CD4-positive, alpha-beta T cell treated with Interleukin-2 at 100 ng/mL for 4 hours (primary cell): ENCODE data around the gene KPNA3.
"Not testable (repeated sequence)": the region's sequence is repeated elsewhere in the genome, so short reads cannot be mapped to it uniquely, and the experiment has no call there.

Source experiments
- DNase-seq: peaks from one replicate; pipeline ENCODE4 v3.0.0-alpha.2; 2020; ENCODE audit warnings: low spot score

Gene KPNA3, protein sequence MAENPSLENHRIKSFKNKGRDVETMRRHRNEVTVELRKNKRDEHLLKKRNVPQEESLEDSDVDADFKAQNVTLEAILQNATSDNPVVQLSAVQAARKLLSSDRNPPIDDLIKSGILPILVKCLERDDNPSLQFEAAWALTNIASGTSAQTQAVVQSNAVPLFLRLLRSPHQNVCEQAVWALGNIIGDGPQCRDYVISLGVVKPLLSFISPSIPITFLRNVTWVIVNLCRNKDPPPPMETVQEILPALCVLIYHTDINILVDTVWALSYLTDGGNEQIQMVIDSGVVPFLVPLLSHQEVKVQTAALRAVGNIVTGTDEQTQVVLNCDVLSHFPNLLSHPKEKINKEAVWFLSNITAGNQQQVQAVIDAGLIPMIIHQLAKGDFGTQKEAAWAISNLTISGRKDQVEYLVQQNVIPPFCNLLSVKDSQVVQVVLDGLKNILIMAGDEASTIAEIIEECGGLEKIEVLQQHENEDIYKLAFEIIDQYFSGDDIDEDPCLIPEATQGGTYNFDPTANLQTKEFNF

DNA sequence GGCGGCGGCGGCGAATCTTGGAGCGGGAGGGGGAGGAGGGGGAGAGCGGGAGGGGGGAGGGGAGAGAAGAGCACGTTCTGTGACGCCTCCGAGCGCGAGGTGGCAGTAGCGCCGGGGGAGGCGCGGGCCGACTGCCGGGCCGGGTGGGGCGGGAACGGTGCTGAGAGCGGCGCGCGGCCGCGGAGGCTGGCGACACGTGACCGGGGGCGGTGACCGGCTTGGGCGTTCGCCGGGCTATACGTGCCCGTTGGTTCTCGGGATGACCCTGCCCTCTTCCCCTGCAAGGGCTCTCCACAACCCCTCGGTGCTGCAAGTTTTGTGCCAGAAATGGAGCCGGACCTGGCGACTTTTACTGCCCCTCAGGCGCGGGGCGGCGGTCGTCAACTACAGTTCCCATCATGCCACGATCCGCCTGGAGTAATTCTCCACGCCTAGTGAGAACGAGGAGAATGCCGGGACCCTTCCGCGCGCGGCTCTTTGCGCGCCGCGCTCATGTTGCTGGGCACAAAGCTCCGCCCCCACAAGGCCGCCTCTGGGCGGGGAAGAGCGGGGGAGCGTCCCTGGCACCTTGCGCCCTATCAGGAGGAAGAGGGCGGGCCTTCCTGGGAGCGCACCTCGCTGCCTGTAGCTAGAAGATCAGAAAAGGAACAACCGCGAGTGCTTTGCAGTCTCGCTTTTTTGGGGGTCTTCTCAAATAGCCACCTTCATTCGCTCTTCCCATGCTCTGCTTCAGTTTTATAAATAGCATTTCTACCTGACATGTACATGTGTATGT, at the start of gene KPNA3:
Gene KPNA3 (minus strand): TSS at position 133 of the 775 bp plus-strand sequence. CDS start 176 bp downstream, outside the sequence.
- peak; percentile 96 for DNase-seq

DNA sequence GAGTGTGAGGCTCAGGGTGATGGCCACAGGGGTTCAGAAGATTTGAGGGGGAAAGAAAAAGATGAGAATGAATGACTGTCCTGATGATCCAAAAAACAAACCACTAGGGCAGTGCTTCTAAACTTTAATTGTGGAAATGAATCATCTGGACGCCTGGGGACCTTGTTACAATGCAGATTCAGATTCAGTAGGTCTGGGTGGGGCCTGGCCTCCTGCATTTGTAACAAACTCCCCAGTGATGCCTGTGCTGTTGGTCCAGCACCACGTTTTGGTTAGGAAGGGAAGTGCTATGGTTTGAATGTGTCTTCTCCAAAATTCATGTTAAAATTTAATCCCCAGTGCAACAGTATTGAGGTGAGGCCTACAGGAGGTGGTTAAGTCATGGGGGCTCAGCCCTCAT, 49.5 kb upstream of the KPNA3 start:
- DNase-seq, result no peak

DNA sequence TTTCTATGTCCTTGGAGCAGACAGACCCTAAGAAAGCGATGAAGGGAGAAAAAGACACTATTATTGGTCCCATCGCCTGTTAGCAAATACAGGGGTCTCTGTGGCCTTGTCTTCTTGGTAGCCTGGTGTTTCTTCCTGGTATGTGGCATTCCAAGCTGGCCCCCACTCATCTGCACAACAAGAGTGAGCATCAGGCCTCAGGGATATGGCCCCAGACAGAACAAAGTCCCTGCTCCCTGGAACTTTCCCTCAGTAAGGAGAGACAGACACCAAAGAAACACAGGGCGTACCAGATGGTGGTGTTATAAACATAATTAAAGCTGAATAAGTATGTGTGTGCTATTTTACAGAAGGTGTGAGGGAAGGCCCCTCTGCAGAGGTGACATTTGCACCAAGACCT, 48.2 kb upstream of the KPNA3 start:
- DNase-seq, result no peak

DNA sequence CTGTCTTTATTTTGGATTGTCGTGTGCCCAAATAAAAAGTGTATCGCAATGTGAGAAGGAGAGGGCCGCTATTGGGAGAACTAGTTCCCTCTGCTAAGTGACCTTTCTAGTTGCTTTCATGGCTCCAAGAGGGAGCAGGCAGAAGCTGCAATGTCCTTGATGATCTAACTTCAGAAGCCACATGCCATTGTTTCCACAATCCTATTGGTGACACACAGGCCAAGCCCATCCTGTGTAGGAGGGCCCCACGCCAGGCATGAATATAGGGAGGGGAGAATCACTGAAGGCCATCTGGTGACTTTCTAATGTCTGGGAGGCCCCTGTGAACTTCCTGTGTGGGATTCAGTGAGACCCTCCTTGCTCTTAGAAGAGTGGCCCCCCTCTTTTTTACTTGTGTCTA, 47.8 kb upstream of the KPNA3 start:
- DNase-seq, result no peak

DNA sequence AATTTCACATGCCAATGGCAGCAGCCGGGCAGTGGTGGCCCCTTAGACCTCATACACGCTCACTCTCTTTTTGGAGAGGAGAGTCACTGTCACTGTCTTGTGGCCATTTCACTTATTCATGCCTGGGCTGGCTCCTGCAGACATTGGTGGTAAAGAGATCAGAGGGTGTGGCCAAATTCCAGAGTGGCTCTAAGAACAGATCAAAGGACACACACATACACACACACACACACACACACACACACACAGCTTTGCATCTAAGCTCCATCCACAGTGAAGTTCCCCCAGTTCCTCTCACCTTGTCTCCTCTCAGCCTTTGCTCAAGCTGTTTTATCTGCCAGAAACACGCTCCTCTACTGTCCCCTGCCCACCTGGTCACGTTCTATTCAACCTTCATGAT, 46.5 kb upstream of the KPNA3 start:
- DNase-seq, result no peak

DNA sequence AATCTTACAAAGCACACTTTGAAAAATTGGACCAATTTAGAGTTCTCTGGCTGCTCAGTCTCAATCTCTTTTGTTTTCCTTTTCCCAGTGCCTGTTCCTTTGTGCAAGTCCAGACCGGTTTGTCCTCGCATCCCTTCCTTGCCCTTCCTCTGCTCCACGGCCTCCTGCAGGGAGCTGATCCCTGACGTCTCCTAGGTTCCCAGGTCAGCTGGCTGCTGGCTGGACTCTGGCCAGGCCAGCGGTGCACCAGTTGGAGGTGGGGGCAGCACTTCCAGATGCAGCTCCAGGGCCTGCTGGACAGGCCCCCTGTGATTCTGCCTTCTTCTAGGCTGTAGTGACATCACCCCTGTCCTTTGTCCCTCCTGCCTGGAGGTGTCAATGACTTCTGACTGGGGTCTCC, 44.0 kb upstream of the KPNA3 start:
- no peak for DNase-seq

DNA sequence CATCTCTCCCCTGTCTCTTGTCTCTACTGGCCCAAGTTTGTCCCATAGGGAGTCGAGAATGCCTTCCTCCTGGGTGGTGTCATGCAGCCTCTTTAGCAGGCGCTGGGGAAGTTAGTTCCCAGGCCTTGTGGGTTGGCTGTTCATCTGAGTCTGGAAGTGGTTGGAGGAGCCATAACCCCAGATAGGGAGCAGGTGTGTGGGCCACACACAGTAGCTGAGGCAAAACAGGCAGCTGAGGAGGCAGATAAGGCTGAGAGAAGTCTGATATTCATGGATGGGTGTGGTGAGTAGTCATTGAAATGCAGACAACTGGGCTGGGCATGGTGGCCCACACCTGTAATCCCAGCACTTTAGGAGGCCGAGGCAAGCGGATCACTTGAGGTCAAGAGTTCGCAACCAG, 40.9 kb upstream of the KPNA3 start:
- DNase-seq, result no peak

DNA sequence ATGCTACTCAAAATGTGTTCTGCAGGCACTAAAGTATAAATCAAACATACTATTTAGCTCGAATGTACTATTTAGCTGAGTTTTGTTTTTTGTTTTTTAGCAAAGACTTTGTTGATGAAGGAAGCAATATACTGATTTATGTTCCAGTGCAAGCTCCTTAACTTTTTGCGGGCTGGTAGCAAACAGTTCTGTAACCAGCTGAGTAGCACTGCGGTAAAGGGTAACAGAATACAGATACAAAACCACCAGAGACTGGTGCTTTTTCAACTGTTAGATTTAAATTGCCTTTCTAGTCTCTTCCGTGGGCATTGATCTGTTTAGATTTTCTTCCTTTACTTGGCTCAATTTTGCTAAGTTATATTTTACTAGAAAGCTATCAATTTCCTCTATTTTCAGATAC, 39.0 kb upstream of the KPNA3 start:
- DNase-seq, result no peak

DNA sequence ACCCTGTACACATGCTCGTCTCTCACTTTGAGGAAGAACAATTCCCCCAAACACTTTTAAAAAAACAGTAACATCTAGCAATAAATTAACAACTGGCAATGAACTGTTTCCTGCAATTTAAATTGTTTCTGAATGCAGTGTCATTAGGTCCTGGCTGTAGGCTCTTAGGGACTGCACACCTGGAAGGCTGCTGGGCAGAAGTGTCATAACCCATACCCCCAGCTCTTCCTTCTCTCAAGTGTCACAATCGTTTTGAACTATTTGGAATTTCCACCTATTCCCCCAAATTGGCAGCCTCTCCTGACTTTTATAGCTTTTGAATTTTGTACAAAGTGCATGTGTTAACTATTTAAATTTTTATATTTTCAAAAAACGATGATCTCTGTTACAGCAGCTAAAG, 38.2 kb upstream of the KPNA3 start:
- no peak for DNase-seq

DNA sequence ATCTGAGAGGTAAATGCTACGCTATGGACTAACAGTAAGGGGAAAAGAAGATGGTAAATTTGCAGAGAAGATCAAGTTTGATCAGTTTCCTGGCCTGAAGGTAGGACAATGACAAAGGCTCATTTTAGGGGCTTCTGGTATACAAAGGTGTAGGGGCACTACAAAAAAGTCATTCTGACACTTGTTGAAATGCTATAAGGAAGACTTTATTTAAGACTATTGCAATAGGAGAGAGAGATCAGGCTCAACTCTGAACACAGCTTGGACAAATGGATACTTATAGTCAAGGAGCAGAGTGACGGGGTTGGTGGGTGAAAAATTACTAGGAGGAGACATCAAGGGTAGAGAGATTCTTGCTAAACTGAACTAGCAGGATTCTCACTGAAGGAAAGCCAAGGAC, 37.2 kb upstream of the KPNA3 start:
- no peak for DNase-seq

DNA sequence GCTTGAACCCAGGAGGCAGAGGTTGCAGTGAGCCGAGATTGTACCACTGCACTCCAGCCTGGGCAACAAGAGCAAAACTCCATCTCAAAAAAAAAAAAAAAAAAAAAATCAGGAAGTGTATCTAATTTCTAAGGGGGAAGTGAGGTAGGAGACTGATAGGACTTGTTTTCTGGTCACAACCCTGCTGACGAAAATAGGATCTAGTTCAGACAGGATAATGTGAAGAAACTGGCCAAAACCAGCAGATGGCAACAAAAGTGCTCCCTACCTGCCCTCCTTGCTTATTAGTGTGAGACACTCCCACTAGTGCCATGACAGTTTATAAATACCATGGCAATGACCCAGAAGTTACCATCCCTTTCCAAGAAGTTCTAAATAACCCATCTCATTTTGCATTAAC, 36.0 kb upstream of the KPNA3 start:
- no peak for DNase-seq

DNA sequence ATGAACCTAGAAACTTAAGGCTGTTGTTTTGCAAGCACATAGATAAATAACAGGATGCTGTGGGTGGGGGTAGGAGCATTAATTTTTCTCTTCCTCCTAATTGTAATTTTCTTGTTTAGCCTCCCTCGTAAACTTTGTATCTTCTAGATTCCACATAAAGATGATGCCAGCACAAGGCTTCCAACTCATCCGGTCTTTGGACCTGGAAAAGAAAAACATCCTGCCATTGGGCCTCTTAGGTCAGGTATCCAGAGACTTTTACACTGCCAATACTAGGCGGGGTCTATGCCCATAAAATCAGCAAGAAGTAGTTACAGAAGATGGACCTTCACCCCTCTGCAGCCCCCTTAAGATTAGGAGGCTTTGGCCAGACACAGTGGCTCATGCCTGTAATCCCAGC, 35.4 kb upstream of the KPNA3 start:
- no peak for DNase-seq

DNA sequence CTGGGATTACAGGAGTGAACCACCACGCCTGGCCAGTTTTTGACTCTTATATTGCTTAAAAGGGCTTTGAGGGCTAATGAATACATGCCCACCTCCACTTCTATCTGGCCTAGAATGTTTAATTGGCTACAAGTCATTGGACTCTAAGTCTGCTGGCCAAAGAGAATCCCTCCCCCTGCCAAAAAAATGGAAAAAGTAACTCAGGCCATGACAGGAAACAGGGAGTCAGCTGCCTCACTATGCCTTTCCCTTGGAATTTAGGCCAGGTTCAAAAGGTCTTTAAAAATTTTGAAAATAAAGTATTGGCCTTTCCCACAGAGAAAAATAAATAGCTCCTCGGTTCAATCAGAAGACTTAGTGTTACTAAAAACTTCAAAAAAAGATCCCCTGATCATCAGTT, 34.9 kb upstream of the KPNA3 start:
- no peak for DNase-seq

DNA sequence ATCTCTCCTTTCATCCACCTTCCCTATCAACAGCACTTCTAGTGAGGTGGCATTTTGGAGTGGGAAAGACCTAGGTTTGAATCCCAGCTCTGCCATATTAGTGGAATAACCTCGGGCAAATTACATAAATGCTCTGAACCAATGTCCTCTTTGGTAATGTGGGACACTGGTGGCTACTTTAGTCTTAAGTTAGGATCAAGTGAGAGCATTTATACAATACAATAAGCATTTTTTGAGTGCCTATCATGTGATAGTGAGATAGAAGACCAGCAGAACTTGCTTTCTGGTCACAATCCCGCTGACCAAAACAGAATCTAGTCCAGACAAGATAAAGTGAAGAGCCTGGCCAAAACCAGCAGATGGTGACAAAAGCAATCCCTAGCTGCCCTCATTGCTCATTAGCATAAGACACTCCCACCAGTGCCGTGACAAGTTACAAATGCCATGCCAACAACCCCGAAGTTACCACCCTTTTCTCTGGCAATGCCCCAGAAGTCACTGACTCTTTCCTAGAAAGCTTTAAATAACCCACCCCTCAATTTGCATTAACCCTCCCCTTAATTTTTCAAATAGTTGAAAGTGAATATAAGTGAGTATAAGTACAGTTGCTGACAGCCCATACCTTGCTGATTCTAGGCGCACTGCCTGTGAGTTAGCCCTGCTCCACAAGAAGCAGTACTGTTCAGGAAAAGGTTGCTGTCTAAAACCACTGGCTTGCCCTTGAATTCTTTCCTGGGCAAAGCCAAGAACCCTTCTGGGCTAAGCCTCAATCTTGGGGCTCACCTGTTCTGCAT, 28.9 kb upstream of the KPNA3 start:
- no peak for DNase-seq

DNA sequence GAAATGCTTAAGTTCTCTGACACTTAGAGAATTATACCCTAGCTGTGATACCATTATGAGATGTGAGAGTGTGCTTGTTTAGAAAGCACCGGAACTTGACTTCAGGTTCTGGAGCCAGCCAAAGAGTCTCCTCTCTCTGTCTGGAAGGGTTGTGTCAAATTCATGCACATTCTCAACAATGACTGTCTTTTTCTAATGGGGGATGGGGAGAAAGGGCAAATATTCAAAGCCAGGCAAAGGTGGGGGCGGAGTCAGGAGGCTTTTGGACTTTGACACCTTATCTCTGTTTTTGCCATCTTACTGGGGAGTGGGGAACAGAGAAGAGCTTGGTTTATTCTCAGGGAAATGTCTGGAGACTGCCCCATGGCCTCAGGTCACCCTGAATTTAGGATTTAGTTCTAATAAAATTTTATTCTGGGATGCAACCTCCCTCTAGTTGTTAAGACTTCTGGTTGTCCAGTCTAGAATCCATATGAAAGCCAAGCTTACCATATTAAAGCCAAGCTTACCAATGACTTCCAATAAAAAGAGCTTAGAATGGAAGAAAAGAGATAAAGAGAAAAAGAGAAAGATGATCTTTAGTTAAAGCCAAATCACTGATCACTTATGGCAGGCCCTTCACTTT, 28.2 kb upstream of the KPNA3 start:
- no peak for DNase-seq

DNA sequence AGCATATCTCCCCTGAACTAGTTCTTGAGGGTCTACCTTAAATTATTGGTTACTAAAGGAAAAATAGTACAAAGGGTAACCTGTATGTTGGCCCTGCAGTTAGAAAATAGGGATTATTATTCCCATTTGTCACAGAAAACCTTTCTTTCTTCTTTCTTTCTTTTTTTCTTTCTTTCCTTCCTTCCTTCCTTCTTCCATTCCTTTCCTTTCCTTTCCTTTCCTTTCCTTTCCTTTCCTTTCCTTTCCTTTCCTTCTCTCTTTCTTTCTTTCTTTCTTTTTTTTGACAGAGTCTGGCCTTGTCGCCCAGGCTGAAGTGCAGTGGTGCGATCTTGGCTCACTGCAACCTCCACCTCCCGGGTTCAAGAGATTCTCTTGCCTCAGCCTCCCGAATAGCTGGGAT, 23.6 kb upstream of the KPNA3 start:
- not testable (repeated sequence) for DNase-seq

DNA sequence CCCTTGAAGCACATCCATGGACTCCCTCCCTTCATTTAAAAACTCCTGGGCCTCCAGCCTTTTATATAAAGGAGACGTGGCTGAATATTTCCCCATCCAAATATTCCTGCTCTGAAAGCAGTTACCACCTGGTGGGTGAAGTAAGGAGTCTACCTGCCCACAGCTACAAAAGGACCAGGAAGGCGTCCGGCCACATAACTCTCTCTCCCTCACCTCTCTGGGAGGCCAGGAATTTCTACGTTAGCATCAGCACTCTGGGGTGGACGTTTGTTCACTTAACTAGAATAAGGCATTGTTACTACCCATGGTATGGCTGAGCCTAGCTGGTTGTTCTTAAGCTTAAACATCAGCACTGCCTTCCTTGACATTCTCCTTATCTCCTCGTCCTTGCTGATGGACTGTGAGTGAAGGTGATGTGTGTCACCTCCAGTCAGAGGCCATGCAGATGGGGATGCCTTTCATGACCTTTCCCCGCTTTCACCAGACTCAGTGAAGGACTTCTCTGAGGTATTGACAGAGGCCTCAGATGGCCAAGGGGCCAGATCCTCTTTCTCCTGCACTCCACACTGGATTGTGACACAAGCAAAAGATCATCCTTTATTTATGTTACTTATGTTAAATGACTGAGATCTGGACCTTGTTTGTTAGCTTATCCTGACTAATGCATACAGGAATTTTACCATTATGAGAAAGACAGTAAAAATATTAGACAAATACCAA, 22.2 kb upstream of the KPNA3 start:
- DNase-seq, result no peak

DNA sequence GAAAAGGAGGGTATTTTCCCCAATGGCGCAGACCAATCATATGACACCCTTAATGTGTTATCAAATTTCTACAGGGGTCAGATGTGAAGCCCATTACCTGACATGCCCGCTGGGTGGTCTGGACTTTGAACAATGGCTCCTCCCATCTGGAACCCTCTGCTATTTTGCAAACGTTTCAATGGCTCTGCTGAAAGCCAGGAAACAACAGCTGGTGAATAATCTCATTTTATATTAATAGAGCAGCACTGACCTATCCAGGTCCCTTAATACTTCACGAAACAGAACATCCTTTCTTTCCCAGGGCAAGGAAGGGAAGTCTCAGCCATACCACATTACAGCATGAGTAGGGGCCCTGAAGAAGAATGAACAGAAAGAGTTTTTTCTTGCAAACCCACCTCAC, 20.3 kb upstream of the KPNA3 start:
- no peak for DNase-seq

DNA sequence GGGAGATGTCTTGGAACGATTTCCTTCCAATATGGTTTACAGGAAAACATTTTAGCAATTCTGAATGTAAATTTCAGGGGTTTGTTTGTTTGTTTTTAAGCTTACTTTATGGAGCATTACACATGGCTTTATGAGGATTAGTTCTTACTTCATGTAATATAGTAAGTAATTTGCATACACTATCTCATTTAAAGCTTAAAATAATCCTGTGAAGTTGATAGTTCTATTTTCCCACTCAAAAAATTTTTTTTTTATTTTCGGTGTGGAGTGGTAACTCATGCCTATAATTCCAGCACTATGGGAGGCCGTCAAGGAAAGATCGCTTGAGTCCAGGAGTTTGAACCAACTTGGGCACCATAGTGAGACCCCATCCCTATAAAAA, 19.0 kb upstream of the KPNA3 start:
- no peak for DNase-seq

DNA sequence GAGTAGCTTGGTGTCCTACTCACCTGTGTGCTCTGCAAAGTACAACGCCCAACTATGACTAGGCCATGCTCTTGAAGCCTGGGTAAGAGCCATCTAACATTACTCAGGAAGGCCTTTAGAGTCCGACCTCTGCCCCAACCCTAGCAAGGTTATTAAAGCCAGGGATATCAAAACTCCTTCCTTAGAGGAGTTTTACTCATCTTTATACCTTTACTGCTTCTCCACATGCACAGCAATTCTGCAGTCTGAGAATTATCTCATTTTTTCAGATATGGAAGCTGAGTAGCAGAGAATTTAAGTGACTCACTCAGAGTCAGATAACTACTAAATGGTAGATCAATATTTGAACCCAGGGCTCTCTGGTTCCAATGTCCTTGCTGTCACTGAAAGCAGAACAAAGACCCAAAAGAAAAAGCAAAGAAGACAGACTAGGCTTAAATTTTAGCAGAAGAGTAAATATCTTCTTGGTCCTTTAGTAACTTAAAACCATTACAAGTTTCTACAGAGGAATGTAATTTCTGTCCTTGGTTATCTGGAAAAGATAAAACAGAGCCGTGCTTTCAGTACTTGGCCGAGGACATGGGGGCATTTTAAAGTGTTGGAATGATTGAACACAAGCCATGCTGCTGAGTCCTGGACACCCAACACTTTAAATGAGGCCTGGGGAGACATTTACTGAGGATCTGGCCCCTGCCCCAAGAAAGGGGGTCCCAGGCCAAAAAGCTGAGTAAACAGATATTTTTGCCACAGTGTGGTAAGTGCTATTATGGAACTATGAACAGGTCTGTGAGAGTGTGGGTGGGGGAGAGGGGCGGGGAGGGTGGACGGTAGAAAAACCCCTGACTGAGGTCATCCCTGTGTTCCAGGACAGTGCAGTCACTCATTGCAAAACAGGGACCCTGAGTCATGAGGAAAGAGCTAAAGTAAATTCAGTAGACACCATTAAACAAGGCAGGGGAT, 18.4 kb upstream of the KPNA3 start:
- no peak for DNase-seq
